Measurements from ENCODE around the gene OSBPL5. TPM values are rescaled to one million over a fixed set of nuclear protein-coding genes. Genes with fewer than 3 reads are reported as not detected.

Gene OSBPL5
- total RNA-seq, 1 donor from 2014 or later = 1.6 TPM

GRCh38 chr11:3139481-3140290, 25.4 kb downstream of the OSBPL5 start:
- Mint-ChIP-seq H3K4me3 (no peak overlapping the region), H3K36me3 (ENCODE audit: low read depth) (no peaks in the 10 kb centered on the region), H3K27ac (no peak overlapping the region), H3K27me3 (ENCODE audit: insufficient read depth) (no peaks in the 10 kb centered on the region), H3K4me1 (ENCODE audit: low read depth) (no peaks in the 10 kb centered on the region), H3K9me3 (no peaks in the 10 kb centered on the region)
- intact Hi-C loops (cut with micrococcal nuclease) = no loop called here
- no peak for DNase-seq (ENCODE audit: low spot score)

DNA sequence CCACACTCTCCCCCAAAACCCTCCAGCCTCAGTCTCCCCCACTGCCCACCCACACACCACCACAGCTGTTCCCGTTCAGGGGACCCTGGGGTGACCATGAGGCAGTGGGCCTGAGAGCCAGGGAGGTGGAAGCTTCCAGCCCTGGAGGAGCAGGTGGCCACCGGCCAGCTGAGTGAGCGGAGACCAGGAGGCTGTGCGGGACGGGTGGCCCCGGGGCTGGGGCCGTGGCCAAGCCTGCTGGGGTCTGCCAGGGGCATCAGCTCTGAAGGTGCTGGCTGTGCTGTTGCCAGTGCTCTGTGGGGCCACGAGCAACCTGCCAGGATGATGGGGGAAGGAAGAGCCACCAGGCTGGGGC, 26.0 kb downstream of the OSBPL5 start:
- Mint-ChIP-seq H3K27ac (no peak overlapping the region), H3K4me1 (ENCODE audit: low read depth) (no peaks in the 10 kb centered on the region), H3K27me3 (ENCODE audit: insufficient read depth) (no peaks in the 10 kb centered on the region), H3K36me3 (ENCODE audit: low read depth) (no peaks in the 10 kb centered on the region), H3K4me3 (no peak overlapping the region), H3K9me3 (no peaks in the 10 kb centered on the region)
- DNase-seq (ENCODE audit: low spot score) = no peak
- intact Hi-C loops (cut with micrococcal nuclease) = no loop called here

DNA sequence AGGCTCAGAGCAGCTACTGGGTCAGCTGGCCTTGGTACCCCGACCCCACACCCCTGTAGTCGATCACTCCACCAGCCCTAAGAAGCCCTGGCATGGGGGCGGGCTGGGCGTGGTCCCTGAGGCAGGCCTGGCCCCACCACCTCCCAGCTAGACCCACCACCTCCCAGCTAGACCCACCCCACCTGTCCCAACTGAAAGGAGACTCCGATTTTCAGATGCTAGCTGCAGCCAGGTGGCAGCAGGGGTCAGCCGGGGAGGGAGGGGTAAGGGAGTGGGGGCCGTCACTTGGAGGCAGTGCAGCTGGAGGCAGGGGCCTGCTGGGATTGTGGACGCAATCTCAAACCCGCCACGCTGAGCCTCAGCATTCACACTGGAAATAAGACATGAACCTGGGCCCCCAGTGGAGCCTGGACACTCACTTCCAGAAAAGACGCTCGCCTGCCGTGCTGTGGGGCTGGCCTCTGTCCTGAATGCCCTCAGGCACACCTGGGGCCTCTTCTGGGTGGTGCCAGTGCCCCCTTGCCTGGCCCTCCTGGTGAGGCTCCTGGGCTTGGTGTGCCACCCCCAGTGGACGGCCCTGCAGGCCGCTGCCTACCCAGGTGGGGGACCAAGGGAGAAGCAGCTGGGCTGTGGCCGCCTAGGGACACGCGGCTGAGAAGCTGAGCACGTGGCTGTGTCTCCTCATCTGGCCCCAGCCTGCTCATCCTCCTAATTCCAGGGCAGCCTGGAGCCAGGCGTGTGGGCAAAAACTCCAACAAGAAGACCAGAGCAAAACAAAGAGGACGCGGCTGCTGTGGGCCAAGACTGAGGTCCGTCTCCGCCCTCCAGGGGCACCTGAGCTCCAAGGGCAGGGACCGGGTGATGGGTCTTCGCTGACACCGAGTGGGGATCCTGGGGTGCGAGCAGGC, 26.7 kb downstream of the OSBPL5 start:
- no peak for DNase-seq (ENCODE audit: low spot score)
- Mint-ChIP-seq H3K4me3 (no peak overlapping the region), H3K27me3 (ENCODE audit: insufficient read depth) (no peaks in the 10 kb centered on the region), H3K4me1 (ENCODE audit: low read depth) (no peaks in the 10 kb centered on the region), H3K36me3 (ENCODE audit: low read depth) (no peaks in the 10 kb centered on the region), H3K27ac (no peak overlapping the region), H3K9me3 (no peaks in the 10 kb centered on the region)
- intact Hi-C loops (cut with micrococcal nuclease) = no loop called here

DNA sequence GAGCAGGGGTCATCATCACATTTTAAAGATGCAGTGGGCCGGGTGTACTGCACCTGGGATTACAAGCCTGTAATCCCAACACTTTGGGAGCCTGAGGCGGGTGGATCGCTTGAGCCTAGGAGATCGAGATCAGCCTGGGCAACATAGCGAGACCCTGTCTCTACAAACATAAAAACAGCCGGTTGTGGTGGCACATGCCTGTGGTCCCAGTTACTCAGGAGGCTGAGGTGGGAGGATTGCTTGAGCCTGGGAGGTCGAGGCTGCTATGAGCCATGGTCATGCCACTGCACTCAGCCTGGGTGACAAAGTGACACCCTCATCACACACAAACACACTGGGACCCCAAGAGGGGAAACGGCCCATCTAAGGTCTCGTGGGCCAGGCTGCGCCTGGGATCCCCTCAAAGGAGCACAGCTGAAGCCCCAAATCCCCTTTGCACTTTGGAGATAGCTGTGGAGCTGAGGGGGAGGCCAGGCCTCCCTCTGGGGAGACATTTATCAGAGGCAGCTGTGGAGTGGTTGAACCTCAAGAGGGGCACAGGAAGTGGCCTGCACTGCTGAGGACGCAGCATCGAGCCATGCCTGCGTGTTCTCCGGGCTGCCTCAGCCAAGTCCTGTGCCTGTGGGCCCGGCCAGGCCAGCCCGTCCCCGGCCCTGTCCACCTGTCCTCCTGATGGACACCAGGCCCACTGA, 27.5 kb downstream of the OSBPL5 start:
- no peaks in the 10 kb centered on the region for H3K36me3 Mint-ChIP-seq (ENCODE audit: low read depth)
- H3K4me1 Mint-ChIP-seq (ENCODE audit: low read depth) = no peaks in the 10 kb centered on the region
- intact Hi-C loops (cut with micrococcal nuclease) = no loop called here
- no peaks in the 10 kb centered on the region for H3K9me3 Mint-ChIP-seq
- H3K4me3 Mint-ChIP-seq = no peak overlapping the region
- no peak for DNase-seq (ENCODE audit: low spot score)
- no peak overlapping the region for H3K27ac Mint-ChIP-seq
- no peaks in the 10 kb centered on the region for H3K27me3 Mint-ChIP-seq (ENCODE audit: insufficient read depth)

- H3K27me3 Mint-ChIP-seq (ENCODE audit: insufficient read depth) = no peaks in the 10 kb centered on the region
- no peak overlapping the region for H3K27ac Mint-ChIP-seq
Observed at GRCh38 chr11:3136546-3137455, 28.3 kb downstream of the OSBPL5 start.

DNA sequence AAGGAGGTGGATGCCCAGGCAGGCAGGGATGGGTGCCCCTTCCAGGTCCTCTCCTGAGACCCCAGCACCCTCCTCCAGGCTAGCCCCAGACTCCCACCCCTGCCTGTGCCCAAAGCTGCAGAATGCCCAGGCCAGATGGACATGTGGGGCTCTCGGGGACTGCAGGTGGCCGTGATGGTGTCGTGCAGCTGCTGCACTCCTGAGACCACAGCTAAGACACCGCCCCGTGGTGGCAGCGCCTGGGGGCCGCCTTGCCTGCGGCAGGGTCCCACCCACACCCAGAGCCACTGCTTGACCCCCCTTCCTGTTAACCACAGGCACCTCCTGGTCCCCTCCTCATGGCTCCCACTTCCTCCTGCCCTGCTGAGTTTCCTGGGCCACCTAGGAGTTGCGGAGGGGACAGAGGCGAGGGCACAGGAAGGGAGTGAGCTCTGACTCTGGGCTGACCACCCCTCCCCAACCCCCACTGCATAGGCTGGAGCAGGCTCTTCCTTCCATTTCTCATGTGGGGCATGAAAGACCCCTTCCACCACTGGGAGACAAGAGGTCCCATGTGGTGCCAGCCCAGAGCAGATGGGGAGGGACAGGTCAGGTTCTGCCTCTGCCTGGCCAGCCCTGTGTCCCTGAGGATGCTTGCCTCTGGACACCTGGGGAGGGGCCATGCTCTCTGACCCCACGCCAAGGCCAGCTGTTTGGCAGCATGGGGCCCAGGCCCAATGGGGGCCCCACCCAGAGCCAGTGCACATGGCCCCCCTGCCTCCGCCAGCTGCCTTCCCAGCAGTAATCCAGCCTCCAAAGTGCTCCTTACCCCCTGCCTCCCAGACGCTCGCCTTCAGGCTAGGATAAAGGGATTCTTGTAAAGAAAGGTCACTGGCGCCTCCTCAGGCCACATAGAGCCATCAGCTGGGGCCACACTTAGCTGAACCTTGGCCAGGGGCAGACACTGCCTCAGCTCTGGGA, 29.3 kb downstream of the OSBPL5 start:
- no peaks in the 10 kb centered on the region for H3K4me1 Mint-ChIP-seq (ENCODE audit: low read depth)
- no peaks in the 10 kb centered on the region for H3K27me3 Mint-ChIP-seq (ENCODE audit: insufficient read depth)
- DNase-seq (ENCODE audit: low spot score) = no peak
- no peak overlapping the region for H3K4me3 Mint-ChIP-seq
- no peak overlapping the region for H3K27ac Mint-ChIP-seq
- intact Hi-C loops (cut with micrococcal nuclease) = no loop called here
- no peaks in the 10 kb centered on the region for H3K9me3 Mint-ChIP-seq
- no peaks in the 10 kb centered on the region for H3K36me3 Mint-ChIP-seq (ENCODE audit: low read depth)

More at GRCh38 chr11:3136546-3137455, 28.3 kb downstream of the OSBPL5 start:
- Mint-ChIP-seq H3K36me3 (ENCODE audit: low read depth) (no peaks in the 10 kb centered on the region), H3K4me1 (ENCODE audit: low read depth) (no peaks in the 10 kb centered on the region), H3K4me3 (no peak overlapping the region), H3K9me3 (no peaks in the 10 kb centered on the region)
- intact Hi-C loops (cut with micrococcal nuclease) = no loop called here
- no peak for DNase-seq (ENCODE audit: low spot score)

- H3K4me3 Mint-ChIP-seq = no peak overlapping the region
- no peak for DNase-seq (ENCODE audit: low spot score)
- H3K27me3 Mint-ChIP-seq (ENCODE audit: insufficient read depth) = no peaks in the 10 kb centered on the region
- H3K4me1 Mint-ChIP-seq (ENCODE audit: low read depth) = no peaks in the 10 kb centered on the region
- no peak overlapping the region for H3K27ac Mint-ChIP-seq
- intact Hi-C loops (cut with micrococcal nuclease) = no loop called here
- no peaks in the 10 kb centered on the region for H3K36me3 Mint-ChIP-seq (ENCODE audit: low read depth)
- no peaks in the 10 kb centered on the region for H3K9me3 Mint-ChIP-seq
Observed at GRCh38 chr11:3134651-3135480, 30.2 kb downstream of the OSBPL5 start.

GRCh38 chr11:3134218-3134621, 30.9 kb downstream of the OSBPL5 start:
- Mint-ChIP-seq H3K36me3 (ENCODE audit: low read depth) (no peaks in the 10 kb centered on the region), H3K4me3 (no peak overlapping the region), H3K4me1 (ENCODE audit: low read depth) (no peaks in the 10 kb centered on the region), H3K27ac (no peak overlapping the region), H3K27me3 (ENCODE audit: insufficient read depth) (no peaks in the 10 kb centered on the region), H3K9me3 (no peaks in the 10 kb centered on the region)
- DNase-seq (ENCODE audit: low spot score) = no peak
- intact Hi-C loops (cut with micrococcal nuclease) = no loop called here

- H3K27me3 Mint-ChIP-seq (ENCODE audit: insufficient read depth) = no peaks in the 10 kb centered on the region
- no peak overlapping the region for H3K27ac Mint-ChIP-seq
- H3K4me1 Mint-ChIP-seq (ENCODE audit: low read depth) = no peaks in the 10 kb centered on the region
- no peaks in the 10 kb centered on the region for H3K36me3 Mint-ChIP-seq (ENCODE audit: low read depth)
- H3K4me3 Mint-ChIP-seq = no peak overlapping the region
- intact Hi-C loops (cut with micrococcal nuclease) = no loop called here
- no peak for DNase-seq (ENCODE audit: low spot score)
- H3K9me3 Mint-ChIP-seq = no peaks in the 10 kb centered on the region
Observed at GRCh38 chr11:3133261-3134217, 31.6 kb downstream of the OSBPL5 start.

GRCh38 chr11:3132831-3133260, 32.3 kb downstream of the OSBPL5 start:
- DNase-seq (ENCODE audit: low spot score) = no peak
- no peaks in the 10 kb centered on the region for H3K9me3 Mint-ChIP-seq
- no peaks in the 10 kb centered on the region for H3K27me3 Mint-ChIP-seq (ENCODE audit: insufficient read depth)
- intact Hi-C loops (cut with micrococcal nuclease) = no loop called here
- H3K27ac Mint-ChIP-seq = no peak overlapping the region
- no peak overlapping the region for H3K4me3 Mint-ChIP-seq
- no peaks in the 10 kb centered on the region for H3K36me3 Mint-ChIP-seq (ENCODE audit: low read depth)
- H3K4me1 Mint-ChIP-seq (ENCODE audit: low read depth) = no peaks in the 10 kb centered on the region

Data from activated T-helper 1 cell treated with anti-CD3 and anti-CD28 coated beads, Interleukin-12 subunit alpha, Interleukin-12 subunit beta, Interleukin-2, Interleukin-4 antibody, amounts not matched to agents 30 ng/mL and 10 ng/mL and 1 ng/mL, durations not matched to agents 14 hours and 24 hours and 36 hours (primary cell).